Fibroblast of upper back skin (primary cell): ENCODE measurements around the gene COL5A2.

Source experiments
- DNase-seq: peaks from one replicate; pipeline ENCODE4 v3.0.0-alpha.2; 2013

The COL5A2 gene

GRCh38 chr2:189179570-189179950 lies at the start of gene COL5A2:
Gene COL5A2, minus strand, starts transcription at chr2:189179761. Its CDS starts 157 bp downstream, at chr2:189179604.
- DNase-seq = peak; percentile 94

- no peak for DNase-seq
Measured at GRCh38 chr2:189226017-189226416, 46.5 kb upstream of the COL5A2 start.

GRCh38 chr2:189225032-189225431 lies 45.5 kb upstream of the COL5A2 start:
- no peak for DNase-seq

- no peak for DNase-seq
Measured at GRCh38 chr2:189222468-189223105, 43.0 kb upstream of the COL5A2 start.

- no peak for DNase-seq
Measured at GRCh38 chr2:189221811-189222467, 42.4 kb upstream of the COL5A2 start.

- no peak for DNase-seq
Measured at GRCh38 chr2:189218236-189218635, 38.7 kb upstream of the COL5A2 start.

- peak; percentile 89 for DNase-seq
Measured at GRCh38 chr2:189217541-189217940, 38.0 kb upstream of the COL5A2 start.

- DNase-seq = no peak
Measured at GRCh38 chr2:189217051-189217450, 37.5 kb upstream of the COL5A2 start.

- DNase-seq = no peak
Measured at GRCh38 chr2:189214484-189214883, 34.9 kb upstream of the COL5A2 start.

GRCh38 chr2:189213250-189213649 lies 33.7 kb upstream of the COL5A2 start:
- DNase-seq = peak; percentile 53

- DNase-seq = peak; percentile 98
Measured at GRCh38 chr2:189210250-189211087, 30.9 kb upstream of the COL5A2 start.

GRCh38 chr2:189208254-189208653 lies 28.7 kb upstream of the COL5A2 start:
- DNase-seq = no peak

GRCh38 chr2:189204322-189204941 lies 24.9 kb upstream of the COL5A2 start:
- peak; percentile 66 for DNase-seq

- DNase-seq = no peak
Measured at GRCh38 chr2:189203177-189203799, 23.7 kb upstream of the COL5A2 start.

GRCh38 chr2:189199797-189200196 lies 20.2 kb upstream of the COL5A2 start:
- no peak for DNase-seq

- DNase-seq = no peak
Measured at GRCh38 chr2:189192766-189193165, 13.2 kb upstream of the COL5A2 start.

- peak; percentile 43 for DNase-seq
Measured at GRCh38 chr2:189191766-189192165, 12.2 kb upstream of the COL5A2 start.

- no peak for DNase-seq
Measured at GRCh38 chr2:189190685-189191084, 11.1 kb upstream of the COL5A2 start.

GRCh38 chr2:189188115-189188805 lies 8.7 kb upstream of the COL5A2 start:
- no peak for DNase-seq

- no peak for DNase-seq
Measured at GRCh38 chr2:189183170-189183569, 3.6 kb upstream of the COL5A2 start.

GRCh38 chr2:189181706-189182105 lies 2.1 kb upstream of the COL5A2 start:
- no peak for DNase-seq
